VCaP (cell line): ENCODE data around the gene EZH2.

ENCODE experiments used
- H3K27ac ChIP-seq: fragments of 450-650 bp; 2 replicates; pipeline ENCODE4 v1.5.1; 2017
- CTCF ChIP-seq: fragments of 450-650 bp; conservative IDR thresholded peaks from 2 replicates; pipeline ENCODE4 v1.5.1; 2017; ENCODE audit warnings: mild to moderate bottlenecking, moderate library complexity

The EZH2 gene

GRCh38 chr7:148884049-148884298 is at the start of gene EZH2:
Gene EZH2, minus strand, starts transcription at chr7:148884291. Its CDS starts 36,993 bp downstream, at chr7:148847298.
- H3K27ac ChIP-seq, result peak within 1 kb of the TSS; percentile 90
- TF ChIP-seq CTCF, result no peak

GRCh38 chr7:148931470-148931869 is 47.4 kb upstream of the EZH2 start:
- H3K27ac ChIP-seq, result no peak overlapping the region
- no peak for TF ChIP-seq CTCF

GRCh38 chr7:148930335-148930734 is 46.2 kb upstream of the EZH2 start:
- no peak overlapping the region for H3K27ac ChIP-seq
- no peak for TF ChIP-seq CTCF

GRCh38 chr7:148929176-148929575 is 45.1 kb upstream of the EZH2 start:
- H3K27ac ChIP-seq, result no peak overlapping the region
- no peak for TF ChIP-seq CTCF

GRCh38 chr7:148927123-148928045 is 43.3 kb upstream of the EZH2 start:
- no peak overlapping the region for H3K27ac ChIP-seq
- no peak for TF ChIP-seq CTCF

GRCh38 chr7:148925836-148926235 is 41.7 kb upstream of the EZH2 start:
- TF ChIP-seq CTCF, result no peak
- H3K27ac ChIP-seq, result no peak overlapping the region

GRCh38 chr7:148924011-148924410 is 39.9 kb upstream of the EZH2 start:
- TF ChIP-seq CTCF, result no peak
- H3K27ac ChIP-seq, result no peak overlapping the region
